GM12878 (cell line): Measurements from ENCODE around the gene VPS29. TPM values are rescaled to one million over a fixed set of nuclear protein-coding genes. Genes with fewer than 3 reads are reported as not detected.

Source experiments
- ATAC-seq: fragments of 200-7000 bp; cut with Tn5 transposase; 3 replicates; pipeline ENCODE4 v1.9.1; 2020; ENCODE audit warnings: mild to moderate bottlenecking, moderate library complexity
- BruUV-seq: library from RNA; stranded (reverse); fragments of 400-500 nt; replicated peaks from 2 replicates; lab custom pipeline; 2021; lab: Mats Ljungman, UMichigan
- CTCF ChIA-PET: fragments of 300-600 bp; sonication (Branson Sonifier 250); formaldehyde crosslinking; extraction: SDS; loops from one replicate; lab custom pipeline; 2021; ENCODE audit warnings: inconsistent platforms; lab: Yijun Ruan, JAX
- POLR2A ChIA-PET: fragments of 350-600 bp; formaldehyde crosslinking; extraction: SDS; loops from one replicate; lab custom pipeline; 2021; ENCODE audit warnings: inconsistent platforms; lab: Charles Lee
- RAD21 ChIA-PET: fragments of 300-600 bp; sonication (Branson Sonifier 250); formaldehyde crosslinking; loops from one replicate; lab custom pipeline; 2023; ENCODE audit warnings: antibody characterized with exemption; ENCODE audit not compliant: unreplicated experiment; lab: Charles Lee
- SMC1A ChIA-PET: fragments of 300-600 bp; sonication (Branson Sonifier 250); formaldehyde crosslinking; loops from one replicate; lab custom pipeline; 2023; ENCODE audit not compliant: unreplicated experiment, uncharacterized antibody; lab: Charles Lee
- DNase-seq: peaks from one replicate; pipeline ENCODE4 v3.0.0-alpha.2; 2011; ENCODE audit warnings: low read depth, low spot score
- FAIRE-seq: peaks from 3 replicates; lab custom pipeline; 2011; peaks lifted over from hg19 to GRCh38; lab: Jason Lieb, UNC
- H2AFZ ChIP-seq: 2 replicates; pipeline ENCODE4 v1.6.0; 2011; ENCODE audit warnings: low read depth, low read length, control low read depth; ENCODE audit not compliant: control insufficient read depth
- H3K27ac ChIP-seq: 2 replicates; pipeline ENCODE4 v1.5.1; 2011; ENCODE audit warnings: control low read depth; ENCODE audit not compliant: control insufficient read depth, insufficient read depth
- H3K27me3 ChIP-seq, 2 experiments: replicated peaks in 1 of 2; 2 replicates each; pipeline versions ENCODE4 v1.6.0 to v1.6.1; 2011; ENCODE audit warnings: low read length in 1 of 2; ENCODE audit not compliant: control insufficient read depth in 2 of 2, insufficient read depth in 2 of 2
- H3K36me3 ChIP-seq, 2 experiments: 2 replicates each; pipeline ENCODE4 v1.5.1; 2011; ENCODE audit warnings: low read length in 1 of 2; ENCODE audit not compliant: control insufficient read depth in 2 of 2, insufficient read depth in 2 of 2
- H3K4me1 ChIP-seq: 2 replicates; pipeline ENCODE4 v1.6.1; 2011; ENCODE audit warnings: mild to moderate bottlenecking, low read length, moderate library complexity, mixed read lengths; ENCODE audit not compliant: control insufficient read depth, insufficient read depth
- H3K4me2 ChIP-seq: 2 replicates; pipeline ENCODE4 v1.6.0; 2011; ENCODE audit warnings: control low read depth; ENCODE audit not compliant: control insufficient read depth, insufficient read depth
- H3K4me3 ChIP-seq: fragments of 200-600 bp; sonication (generic); 2 replicates; pipeline ENCODE4 v1.5.1; 2016
- H3K79me2 ChIP-seq: 2 replicates; pipeline ENCODE4 v1.6.0; 2011; ENCODE audit warnings: low read length; ENCODE audit not compliant: control insufficient read depth, insufficient read depth
- H3K9ac ChIP-seq: 2 replicates; pipeline ENCODE4 v1.8.0; 2011; ENCODE audit warnings: low read length, control low read depth, mixed read lengths; ENCODE audit not compliant: control insufficient read depth, insufficient read depth
- H3K9me3 ChIP-seq: replicated peaks from 3 replicates; pipeline ENCODE4 v1.5.1; 2011; ENCODE audit warnings: mild to moderate bottlenecking, low read length; ENCODE audit not compliant: control insufficient read depth, insufficient read depth
- H4K20me1 ChIP-seq: 2 replicates; pipeline ENCODE4 v1.6.0; 2011; ENCODE audit not compliant: control insufficient read depth, insufficient read depth
- ASH2L ChIP-seq: fragments of 300-600, 200-600 bp; sonication (generic); IDR thresholded peaks from 2 replicates; pipeline ENCODE4 v1.6.1; 2017; ENCODE audit warnings: low read depth, mild to moderate bottlenecking, borderline replicate concordance
- BMI1 ChIP-seq: fragments of 450-650 bp; IDR thresholded peaks from 2 replicates; pipeline ENCODE4 v1.6.1; 2016; ENCODE audit warnings: mild to moderate bottlenecking, moderate library complexity, borderline replicate concordance
- CBX5 ChIP-seq: sonication (generic); IDR thresholded peaks from 2 replicates; pipeline ENCODE4 v1.6.1; 2016; ENCODE audit warnings: low read depth, moderate library complexity, mild to moderate bottlenecking, inconsistent platforms
- ESRRA ChIP-seq: IDR thresholded peaks from 2 replicates; pipeline ENCODE4 v1.6.1; 2012; ENCODE audit warnings: mild to moderate bottlenecking, low read length, improper control_type of control experiment
- EZH2 ChIP-seq: IDR thresholded peaks from 2 replicates; pipeline ENCODE4 v1.6.1; 2012; ENCODE audit warnings: low read depth, mild to moderate bottlenecking, control low read depth, inconsistent platforms, low read length, borderline replicate concordance; ENCODE audit not compliant: control insufficient read depth
- IKZF2 ChIP-seq, 2 experiments: fragments of 450-650 bp; IDR thresholded peaks; 2 replicates each; pipeline ENCODE4 v1.6.1; 2017; ENCODE audit warnings: mild to moderate bottlenecking in 2 of 2, moderate library complexity in 2 of 2
- KLF5 ChIP-seq: fragments of 450-650 bp; IDR thresholded peaks from 2 replicates; pipeline ENCODE4 v1.6.1; 2014; ENCODE audit warnings: mild to moderate bottlenecking; ENCODE audit not compliant: partially characterized antibody
- LARP7 ChIP-seq: fragments of 450-650 bp; IDR thresholded peaks from 2 replicates; pipeline ENCODE4 v1.6.1; 2017; ENCODE audit warnings: mild to moderate bottlenecking
- PAX8 ChIP-seq: fragments of 450-650 bp; IDR thresholded peaks from 2 replicates; pipeline ENCODE4 v1.6.1; 2017; ENCODE audit warnings: mild to moderate bottlenecking, moderate library complexity
- POLR2AphosphoS2 ChIP-seq: IDR thresholded peaks from 2 replicates; pipeline ENCODE4 v1.6.1; 2011; ENCODE audit warnings: low read depth, mild to moderate bottlenecking, low read length, improper control_type of control experiment, moderate library complexity
- RBBP5 ChIP-seq: fragments of 200-600 bp; sonication (generic); conservative IDR thresholded peaks from 2 replicates; pipeline ENCODE4 v1.6.1; 2016
- TBL1XR1 ChIP-seq: IDR thresholded peaks from 2 replicates; pipeline ENCODE4 v1.6.1; 2012; ENCODE audit warnings: low read depth, low read length, improper control_type of control experiment
- WGBS: methylation state at CpG from one replicate; pipeline ENCODE4 v1.1.6; 2016; ENCODE audit warnings: low lambda C conversion rate; ENCODE audit not compliant: insufficient replicate concordance, insufficient coverage; ENCODE audit errors: missing lambda C conversion rate; 5-methylcytosine and 5-hydroxymethylcytosine counted together
- in situ Hi-C: fragments of 300-500 bp; cut with MboI; formaldehyde crosslinking; loops from 9 replicates; pipeline ENCODE4 v1.14.3; 2018; ENCODE audit warnings: mixed read lengths
- intact Hi-C: fragments of 100-400 bp; cut with micrococcal nuclease; formaldehyde crosslinking; loops from one replicate; pipeline ENCODE4 v1.14.2; 2022; ENCODE audit not compliant: unreplicated experiment
- polyA plus RNA-seq, 11 experiments: library from polyadenylated mRNA; depleted of rRNA in 4 of 11; unstranded in 6 of 11; stranded (reverse) in 5 of 11; fragments of >200 nt; fragmentation: Nextera tagmentation in 4 of 11; fragmentation: Illumina TruSeq in 1 of 11; extraction: Ambion mirVana in 4 of 11; extraction: Trizol in 1 of 11; gene quantifications; 1 replicate in 1 of 11; 2 replicates in 10 of 11; pipeline versions ENCODE4 v1.2.1 to v1.2.3, GENCODE V29; 2011 to 2016; ENCODE audit warnings: inconsistent platforms in 2 of 11, missing spikeins in 2 of 11, low read depth in 1 of 11
- total RNA-seq, 4 experiments: library from RNA; depleted of rRNA in 3 of 4; stranded (reverse); fragments of >200 nt in 3 of 4; fragmentation: Illumina TruSeq in 1 of 4; extraction: Trizol in 1 of 4; gene quantifications; 2 replicates each; pipeline versions ENCODE4 v1.2.1 to v1.2.3, GENCODE V29; 2013 to 2021
- TF ChIP-seq, protein P1 (sequence below): fragments of 450-650 bp; IDR thresholded peaks from 2 replicates; pipeline ENCODE4 v1.6.1; 2017; ENCODE audit warnings: mild to moderate bottlenecking, moderate library complexity
- TF ChIP-seq, protein P2 (sequence below): fragments of 450-650 bp; IDR thresholded peaks from 2 replicates; pipeline ENCODE4 v1.6.1; 2017; ENCODE audit warnings: antibody characterized with exemption, mild to moderate bottlenecking, moderate library complexity
- TF ChIP-seq, protein P3 (sequence below): fragments of 450-650 bp; IDR thresholded peaks from 2 replicates; pipeline ENCODE4 v1.6.1; 2016; ENCODE audit warnings: mild to moderate bottlenecking
- TF ChIP-seq, protein P4 (sequence below): IDR thresholded peaks from 2 replicates; pipeline ENCODE4 v1.6.1; 2011; ENCODE audit warnings: low read depth, low read length, improper control_type of control experiment, borderline replicate concordance

VPS29 gene
- total and polyA plus RNA-seq, 10 of the 15 experiments (the other 5 are each of a cell fraction or from before 2014, with no cell fraction given) = 65.3 to 405 (median 206) TPM

DNA sequence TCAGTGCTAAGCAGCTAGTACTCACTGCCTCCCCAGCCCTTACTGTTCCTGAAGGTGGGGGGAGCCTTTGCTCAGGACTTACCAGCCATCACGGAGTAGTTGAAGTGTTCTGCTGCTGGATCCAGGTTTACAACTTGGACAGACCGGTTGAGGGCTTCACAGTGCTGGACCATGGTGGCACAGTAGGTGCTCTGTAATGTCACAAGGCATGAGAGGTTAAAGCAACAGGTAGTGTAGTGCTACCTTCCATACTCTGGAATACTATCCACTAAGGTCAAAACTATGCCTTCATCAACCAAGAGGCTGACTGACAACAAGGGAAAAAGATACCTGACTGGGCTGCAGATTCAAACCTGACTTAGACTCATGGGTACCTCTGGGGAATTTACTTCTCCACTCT is 36.9 kb downstream of the VPS29 start:
- CTCF ChIA-PET = no interaction called here
- H3K4me2 ChIP-seq = no peak overlapping the region
- in situ Hi-C loops (loop anchor here (5.0 kb wide), 1 partner anchor 137 kb away; no protein-coding TSS in a partner anchor), intact Hi-C loops (loop anchor here (5.0 kb wide), 2 partner anchors 137 to 232 kb away; no protein-coding TSS in a partner anchor)
- H3K4me1 ChIP-seq = peaks cover 6% of the 10 kb centered on the region
- H3K9me3 ChIP-seq = no peaks in the 10 kb centered on the region
- SMC1A ChIA-PET = interaction anchor here (1.6 to 6.0 kb wide), 2 partner anchors 8 to 16 kb away, joined by 5 to 36 read pairs; partner anchors contain the start of gene ARPC3
- FAIRE-seq = no peak
- H3K36me3 ChIP-seq = no peaks in the 10 kb centered on the region; a peak in 2 of 4 replicates
- no TSS peak for BruUV-seq
- no peak for ATAC-seq
- no peak for DNase-seq
- H3K27me3 ChIP-seq = no peaks in the 10 kb centered on the region
- no peak overlapping the region for H3K9ac ChIP-seq
- RAD21 ChIA-PET = interaction anchor here (0.7 to 1.2 kb wide), 2 partner anchors 9 to 32 kb away, joined by 3 to 4 read pairs; no protein-coding TSS in a partner anchor
- no peaks in the 10 kb centered on the region for H4K20me1 ChIP-seq
- H3K27ac ChIP-seq = no peak overlapping the region
- peaks cover 32% of the 10 kb centered on the region for H3K79me2 ChIP-seq
- WGBS = 100% methylated on average over 2 of the region's 2 CpGs
- no peak overlapping the region for H2AFZ ChIP-seq
- no peak overlapping the region for H3K4me3 ChIP-seq
- TF ChIP-seq RBBP5 = no peak
- no peak for TF ChIP-seq ESRRA
- TF ChIP-seq EZH2 = no peak
- TF ChIP-seq, protein P1, sequence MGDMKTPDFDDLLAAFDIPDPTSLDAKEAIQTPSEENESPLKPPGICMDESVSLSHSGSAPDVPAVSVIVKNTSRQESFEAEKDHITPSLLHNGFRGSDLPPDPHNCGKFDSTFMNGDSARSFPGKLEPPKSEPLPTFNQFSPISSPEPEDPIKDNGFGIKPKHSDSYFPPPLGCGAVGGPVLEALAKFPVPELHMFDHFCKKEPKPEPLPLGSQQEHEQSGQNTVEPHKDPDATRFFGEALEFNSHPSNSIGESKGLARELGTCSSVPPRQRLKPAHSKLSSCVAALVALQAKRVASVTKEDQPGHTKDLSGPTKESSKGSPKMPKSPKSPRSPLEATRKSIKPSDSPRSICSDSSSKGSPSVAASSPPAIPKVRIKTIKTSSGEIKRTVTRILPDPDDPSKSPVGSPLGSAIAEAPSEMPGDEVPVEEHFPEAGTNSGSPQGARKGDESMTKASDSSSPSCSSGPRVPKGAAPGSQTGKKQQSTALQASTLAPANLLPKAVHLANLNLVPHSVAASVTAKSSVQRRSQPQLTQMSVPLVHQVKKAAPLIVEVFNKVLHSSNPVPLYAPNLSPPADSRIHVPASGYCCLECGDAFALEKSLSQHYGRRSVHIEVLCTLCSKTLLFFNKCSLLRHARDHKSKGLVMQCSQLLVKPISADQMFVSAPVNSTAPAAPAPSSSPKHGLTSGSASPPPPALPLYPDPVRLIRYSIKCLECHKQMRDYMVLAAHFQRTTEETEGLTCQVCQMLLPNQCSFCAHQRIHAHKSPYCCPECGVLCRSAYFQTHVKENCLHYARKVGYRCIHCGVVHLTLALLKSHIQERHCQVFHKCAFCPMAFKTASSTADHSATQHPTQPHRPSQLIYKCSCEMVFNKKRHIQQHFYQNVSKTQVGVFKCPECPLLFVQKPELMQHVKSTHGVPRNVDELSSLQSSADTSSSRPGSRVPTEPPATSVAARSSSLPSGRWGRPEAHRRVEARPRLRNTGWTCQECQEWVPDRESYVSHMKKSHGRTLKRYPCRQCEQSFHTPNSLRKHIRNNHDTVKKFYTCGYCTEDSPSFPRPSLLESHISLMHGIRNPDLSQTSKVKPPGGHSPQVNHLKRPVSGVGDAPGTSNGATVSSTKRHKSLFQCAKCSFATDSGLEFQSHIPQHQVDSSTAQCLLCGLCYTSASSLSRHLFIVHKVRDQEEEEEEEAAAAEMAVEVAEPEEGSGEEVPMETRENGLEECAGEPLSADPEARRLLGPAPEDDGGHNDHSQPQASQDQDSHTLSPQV = no peak
- no peak for TF ChIP-seq LARP7
- TF ChIP-seq, protein P2, sequence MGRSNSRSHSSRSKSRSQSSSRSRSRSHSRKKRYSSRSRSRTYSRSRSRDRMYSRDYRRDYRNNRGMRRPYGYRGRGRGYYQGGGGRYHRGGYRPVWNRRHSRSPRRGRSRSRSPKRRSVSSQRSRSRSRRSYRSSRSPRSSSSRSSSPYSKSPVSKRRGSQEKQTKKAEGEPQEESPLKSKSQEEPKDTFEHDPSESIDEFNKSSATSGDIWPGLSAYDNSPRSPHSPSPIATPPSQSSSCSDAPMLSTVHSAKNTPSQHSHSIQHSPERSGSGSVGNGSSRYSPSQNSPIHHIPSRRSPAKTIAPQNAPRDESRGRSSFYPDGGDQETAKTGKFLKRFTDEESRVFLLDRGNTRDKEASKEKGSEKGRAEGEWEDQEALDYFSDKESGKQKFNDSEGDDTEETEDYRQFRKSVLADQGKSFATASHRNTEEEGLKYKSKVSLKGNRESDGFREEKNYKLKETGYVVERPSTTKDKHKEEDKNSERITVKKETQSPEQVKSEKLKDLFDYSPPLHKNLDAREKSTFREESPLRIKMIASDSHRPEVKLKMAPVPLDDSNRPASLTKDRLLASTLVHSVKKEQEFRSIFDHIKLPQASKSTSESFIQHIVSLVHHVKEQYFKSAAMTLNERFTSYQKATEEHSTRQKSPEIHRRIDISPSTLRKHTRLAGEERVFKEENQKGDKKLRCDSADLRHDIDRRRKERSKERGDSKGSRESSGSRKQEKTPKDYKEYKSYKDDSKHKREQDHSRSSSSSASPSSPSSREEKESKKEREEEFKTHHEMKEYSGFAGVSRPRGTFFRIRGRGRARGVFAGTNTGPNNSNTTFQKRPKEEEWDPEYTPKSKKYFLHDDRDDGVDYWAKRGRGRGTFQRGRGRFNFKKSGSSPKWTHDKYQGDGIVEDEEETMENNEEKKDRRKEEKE = no peak
- no peak for TF ChIP-seq PAX8
- TF ChIP-seq, protein P3, sequence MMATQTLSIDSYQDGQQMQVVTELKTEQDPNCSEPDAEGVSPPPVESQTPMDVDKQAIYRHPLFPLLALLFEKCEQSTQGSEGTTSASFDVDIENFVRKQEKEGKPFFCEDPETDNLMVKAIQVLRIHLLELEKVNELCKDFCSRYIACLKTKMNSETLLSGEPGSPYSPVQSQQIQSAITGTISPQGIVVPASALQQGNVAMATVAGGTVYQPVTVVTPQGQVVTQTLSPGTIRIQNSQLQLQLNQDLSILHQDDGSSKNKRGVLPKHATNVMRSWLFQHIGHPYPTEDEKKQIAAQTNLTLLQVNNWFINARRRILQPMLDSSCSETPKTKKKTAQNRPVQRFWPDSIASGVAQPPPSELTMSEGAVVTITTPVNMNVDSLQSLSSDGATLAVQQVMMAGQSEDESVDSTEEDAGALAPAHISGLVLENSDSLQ = no peak
- TF ChIP-seq POLR2AphosphoS2 = no peak
- TF ChIP-seq ASH2L = no peak
- TF ChIP-seq BMI1 = no peak
- TF ChIP-seq KLF5 = no peak
- TF ChIP-seq CBX5 = no peak
- TF ChIP-seq TBL1XR1 = no peak
- TF ChIP-seq, protein P4, sequence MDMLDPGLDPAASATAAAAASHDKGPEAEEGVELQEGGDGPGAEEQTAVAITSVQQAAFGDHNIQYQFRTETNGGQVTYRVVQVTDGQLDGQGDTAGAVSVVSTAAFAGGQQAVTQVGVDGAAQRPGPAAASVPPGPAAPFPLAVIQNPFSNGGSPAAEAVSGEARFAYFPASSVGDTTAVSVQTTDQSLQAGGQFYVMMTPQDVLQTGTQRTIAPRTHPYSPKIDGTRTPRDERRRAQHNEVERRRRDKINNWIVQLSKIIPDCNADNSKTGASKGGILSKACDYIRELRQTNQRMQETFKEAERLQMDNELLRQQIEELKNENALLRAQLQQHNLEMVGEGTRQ = no peak
- TF ChIP-seq IKZF2 (IDR thresholded peaks at IDR 0.05) = no peak
- POLR2A ChIA-PET = interaction anchor here (0.5 to 0.7 kb wide), 3 partner anchors 8 to 157 kb away, joined by 3 to 4 read pairs (median 3); no protein-coding TSS in a partner anchor
